C4-2B (cell line): ENCODE data around the gene CCDC61.

Source experiments
- ZFX ChIP-seq: fragments of 450-650 bp; IDR thresholded peaks from 2 replicates; pipeline ENCODE4 v1.6.1; 2017
- TF ChIP-seq, protein P1 (sequence below): fragments of 450-650 bp; conservative IDR thresholded peaks from 2 replicates; pipeline ENCODE4 v1.5.1; 2017; ENCODE audit warnings: mild to moderate bottlenecking

DNA sequence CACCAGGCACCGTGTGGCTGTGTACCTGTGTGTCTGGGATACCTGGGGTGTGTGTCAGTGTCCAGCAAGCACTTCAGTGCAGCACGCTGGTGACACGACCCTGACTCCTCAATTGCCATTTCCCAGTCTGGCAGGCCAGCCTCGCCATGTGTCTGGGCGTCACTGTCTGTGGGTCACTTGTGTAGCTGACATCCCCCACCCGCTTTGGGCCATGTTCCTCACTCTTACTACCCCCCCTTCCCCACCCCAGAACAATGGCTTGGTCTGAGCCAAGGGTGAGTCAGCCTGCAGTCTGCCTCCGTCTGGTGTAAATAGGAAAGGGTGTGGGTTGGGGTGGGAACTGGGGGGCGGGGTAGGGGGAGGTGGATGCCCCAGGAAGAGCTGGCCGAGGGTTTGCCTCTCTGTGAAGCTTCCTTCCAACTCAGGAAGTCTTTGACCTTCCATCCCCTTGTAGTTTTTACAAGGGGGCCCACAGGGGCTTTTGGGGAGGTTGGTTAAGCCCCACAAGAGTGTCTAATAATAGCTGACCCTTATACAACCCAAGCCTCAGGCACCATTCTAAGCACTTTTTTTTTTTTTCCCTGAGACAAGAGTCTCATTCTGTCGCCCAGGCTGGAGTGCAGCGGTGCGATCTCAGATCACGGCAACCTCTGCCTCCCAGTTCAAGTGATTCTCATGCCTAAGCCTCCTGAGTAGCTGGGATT, 39.2 kb upstream of the CCDC61 start:
- TF ChIP-seq, protein P1, sequence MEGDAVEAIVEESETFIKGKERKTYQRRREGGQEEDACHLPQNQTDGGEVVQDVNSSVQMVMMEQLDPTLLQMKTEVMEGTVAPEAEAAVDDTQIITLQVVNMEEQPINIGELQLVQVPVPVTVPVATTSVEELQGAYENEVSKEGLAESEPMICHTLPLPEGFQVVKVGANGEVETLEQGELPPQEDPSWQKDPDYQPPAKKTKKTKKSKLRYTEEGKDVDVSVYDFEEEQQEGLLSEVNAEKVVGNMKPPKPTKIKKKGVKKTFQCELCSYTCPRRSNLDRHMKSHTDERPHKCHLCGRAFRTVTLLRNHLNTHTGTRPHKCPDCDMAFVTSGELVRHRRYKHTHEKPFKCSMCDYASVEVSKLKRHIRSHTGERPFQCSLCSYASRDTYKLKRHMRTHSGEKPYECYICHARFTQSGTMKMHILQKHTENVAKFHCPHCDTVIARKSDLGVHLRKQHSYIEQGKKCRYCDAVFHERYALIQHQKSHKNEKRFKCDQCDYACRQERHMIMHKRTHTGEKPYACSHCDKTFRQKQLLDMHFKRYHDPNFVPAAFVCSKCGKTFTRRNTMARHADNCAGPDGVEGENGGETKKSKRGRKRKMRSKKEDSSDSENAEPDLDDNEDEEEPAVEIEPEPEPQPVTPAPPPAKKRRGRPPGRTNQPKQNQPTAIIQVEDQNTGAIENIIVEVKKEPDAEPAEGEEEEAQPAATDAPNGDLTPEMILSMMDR = no peak
- TF ChIP-seq ZFX = no peak
